GM12891 (cell line): ENCODE measurements around the gene CDKN2D.
"Not testable (repeated sequence)": the region's sequence is repeated elsewhere in the genome, so short reads cannot be mapped to it uniquely, and the experiment has no call there.

Source experiments
- DNase-seq: peaks from one replicate; pipeline ENCODE4 v3.0.0; 2011; ENCODE audit warnings: low spot score; ENCODE audit not compliant: insufficient read length
- FAIRE-seq: peaks from 2 replicates; lab custom pipeline; 2011; peaks lifted over from hg19 to GRCh38; lab: Jason Lieb, UNC
- PAX5 ChIP-seq: IDR thresholded peaks from 2 replicates; pipeline ENCODE4 v1.6.1; 2011; ENCODE audit warnings: low read length, moderate library complexity, mild to moderate bottlenecking; ENCODE audit not compliant: insufficient read depth, severe bottlenecking
- POLR2A ChIP-seq: IDR thresholded peaks from 2 replicates; pipeline ENCODE4 v1.6.1; 2011; ENCODE audit warnings: low read depth, low read length, control low read depth
- POLR2AphosphoS5 ChIP-seq: IDR thresholded peaks from 2 replicates; pipeline ENCODE4 v1.6.1; 2011; ENCODE audit warnings: low read depth, low read length, control low read depth
- POU2F2 ChIP-seq: IDR thresholded peaks from 2 replicates; pipeline ENCODE4 v1.6.1; 2011; ENCODE audit warnings: low read depth, mild to moderate bottlenecking, control low read depth, low read length, moderate library complexity
- SPI1 ChIP-seq: IDR thresholded peaks from 2 replicates; pipeline ENCODE4 v1.6.1; 2011; ENCODE audit warnings: low read depth, low read length, control low read depth
- TAF1 ChIP-seq: IDR thresholded peaks from 2 replicates; pipeline ENCODE4 v1.6.1; 2011; ENCODE audit warnings: low read depth, low read length, control low read depth

CDKN2D gene

GRCh38 chr19:10582091-10582490 lies 13.3 kb upstream of the CDKN2D start:
- FAIRE-seq: no peak
- TF ChIP-seq POLR2AphosphoS5 (no peak), TAF1 (no peak), POLR2A (no peak), SPI1 (no peak), POU2F2 (no peak), PAX5 (no peak)
- no peak for DNase-seq

- peak; percentile 92 for FAIRE-seq
- peak; percentile 77 for DNase-seq
- TF ChIP-seq POLR2A (no peak), POU2F2 (peak; percentile 40; the same call in 1 of the 2 replicates)
These were observed 12.3 kb upstream of the CDKN2D start for GRCh38 chr19:10580979-10581631.

- TF ChIP-seq POLR2A: no peak
- no peak for TF ChIP-seq POU2F2
- no peak for TF ChIP-seq SPI1
- no peak for TF ChIP-seq POLR2AphosphoS5
- TF ChIP-seq TAF1: no peak
- DNase-seq: no peak
- FAIRE-seq: no peak
These were observed 9.2 kb upstream of the CDKN2D start for GRCh38 chr19:10577951-10578350.

- TF ChIP-seq POU2F2 (no peak), SPI1 (no peak), POLR2A (no peak)
- no peak for FAIRE-seq
- no peak for DNase-seq
These were observed 6.4 kb upstream of the CDKN2D start for GRCh38 chr19:10575011-10575716.

- DNase-seq (no peak), FAIRE-seq (no peak)
- TF ChIP-seq PAX5: no peak
- no peak for TF ChIP-seq POLR2A
- no peak for TF ChIP-seq POLR2AphosphoS5
- TF ChIP-seq TAF1: no peak
- no peak for TF ChIP-seq SPI1
- TF ChIP-seq POU2F2: no peak
These were observed 5.7 kb upstream of the CDKN2D start for GRCh38 chr19:10574462-10574861.

- not testable (repeated sequence) for FAIRE-seq, DNase-seq
These were observed 5.0 kb upstream of the CDKN2D start for GRCh38 chr19:10573793-10574192.

GRCh38 chr19:10568062-10568825 lies 535 bp downstream of the CDKN2D start:
- peak; percentile 41; the same call in 1 of the 2 replicates for TF ChIP-seq SPI1
- TF ChIP-seq PAX5: no peak
- peak; percentile 52 for FAIRE-seq
- DNase-seq: no peak

GRCh38 chr19:10567656-10568055 lies 1.1 kb downstream of the CDKN2D start:
- TF ChIP-seq POLR2AphosphoS5 (no peak), TAF1 (no peak), POU2F2 (no peak), PAX5 (no peak), POLR2A (no peak), SPI1 (no peak)
- FAIRE-seq (no peak), DNase-seq (no peak)

GRCh38 chr19:10566658-10567410 lies 1.9 kb downstream of the CDKN2D start:
- FAIRE-seq (peak; percentile 77), DNase-seq (no peak)
- TF ChIP-seq SPI1 (peak; percentile 37; the same call in 1 of the 2 replicates), POU2F2 (no peak)

- TF ChIP-seq TAF1 (no peak), SPI1 (no peak), POLR2A (no peak), POU2F2 (no peak), PAX5 (no peak), POLR2AphosphoS5 (no peak)
- FAIRE-seq: no peak
These were observed 2.4 kb downstream of the CDKN2D start for GRCh38 chr19:10566408-10566657.

More at GRCh38 chr19:10566408-10566657, 2.4 kb downstream of the CDKN2D start:
- DNase-seq: no peak
